Measurements from ENCODE around the gene RNF150. TPM values are rescaled to one million over a fixed set of nuclear protein-coding genes. Genes with fewer than 3 reads are reported as not detected.

RNF150 gene
- 10 to 100 TPM; 13.1 to 24.3 (median 15.7) TPM for total RNA-seq

DNA sequence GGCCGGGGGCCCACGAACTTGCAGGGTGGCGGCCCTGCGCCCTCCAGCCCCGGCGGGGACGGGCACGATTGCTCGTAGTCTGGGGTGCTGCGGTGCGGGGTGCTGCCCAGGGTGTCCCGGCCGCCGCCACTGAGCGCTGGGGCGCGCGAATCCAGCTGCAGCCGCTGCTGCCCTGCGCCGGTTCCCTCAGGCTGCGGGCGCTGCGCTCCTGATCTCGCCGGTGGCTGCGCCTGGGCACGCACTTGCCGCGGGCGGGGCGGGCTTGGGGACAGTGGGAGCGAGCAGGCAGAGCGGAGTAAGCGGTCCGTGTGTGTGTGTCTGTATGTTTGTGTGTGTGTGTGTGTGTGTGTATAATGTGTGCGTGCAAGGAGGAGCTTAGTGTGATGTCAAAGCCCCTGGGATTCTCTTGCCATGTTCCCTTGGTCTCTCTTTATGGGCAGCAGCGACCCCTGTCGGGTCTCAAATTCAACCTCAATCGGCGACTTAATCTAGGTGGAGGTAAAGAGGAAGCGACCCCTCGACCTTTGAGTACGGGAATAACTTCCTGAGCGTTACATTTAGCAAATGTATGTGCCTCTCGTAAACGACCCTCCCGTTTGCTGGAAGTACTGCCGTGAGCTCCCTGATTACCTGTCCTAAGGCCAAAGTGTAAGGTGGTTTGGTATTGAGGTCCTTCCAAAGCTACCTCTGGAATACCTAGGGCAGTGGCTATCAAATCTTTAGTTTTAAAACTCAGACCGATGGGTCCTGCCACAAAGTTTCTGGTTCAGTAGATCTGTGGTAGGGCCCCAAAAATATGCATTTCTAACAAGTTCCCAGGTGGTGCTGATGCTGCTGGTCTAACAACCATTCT, at the start of gene RNF150:
Gene RNF150 (minus strand): TSS at position 324 of the 853 bp plus-strand sequence.
- H3K9me3 ChIP-seq: no peaks in the 10 kb centered on the region
- 3 to 4% methylated on average over 14 to 50 of the region's 50 CpGs for WGBS, 2 donors
- no peaks in the 10 kb centered on the region for H3K36me3 ChIP-seq
- peak within 1 kb of the TSS; percentile 53 to 87 (median 67) for H3K27ac ChIP-seq
- H3K4me3 ChIP-seq: peak within 1 kb of the TSS; percentile 75 to 92 (median 80)
- peaks cover 0 to 30% (median 2%) of the 10 kb centered on the region in 4 donors for H3K4me1 ChIP-seq
- TF ChIP-seq EP300 (IDR thresholded peaks at IDR 0.05) (peak in 1 of 2 donors; percentile 66), POLR2A (IDR thresholded peaks at IDR 0.05) (peak; percentile 10 to 44)
- TF ChIP-seq, protein P1, sequence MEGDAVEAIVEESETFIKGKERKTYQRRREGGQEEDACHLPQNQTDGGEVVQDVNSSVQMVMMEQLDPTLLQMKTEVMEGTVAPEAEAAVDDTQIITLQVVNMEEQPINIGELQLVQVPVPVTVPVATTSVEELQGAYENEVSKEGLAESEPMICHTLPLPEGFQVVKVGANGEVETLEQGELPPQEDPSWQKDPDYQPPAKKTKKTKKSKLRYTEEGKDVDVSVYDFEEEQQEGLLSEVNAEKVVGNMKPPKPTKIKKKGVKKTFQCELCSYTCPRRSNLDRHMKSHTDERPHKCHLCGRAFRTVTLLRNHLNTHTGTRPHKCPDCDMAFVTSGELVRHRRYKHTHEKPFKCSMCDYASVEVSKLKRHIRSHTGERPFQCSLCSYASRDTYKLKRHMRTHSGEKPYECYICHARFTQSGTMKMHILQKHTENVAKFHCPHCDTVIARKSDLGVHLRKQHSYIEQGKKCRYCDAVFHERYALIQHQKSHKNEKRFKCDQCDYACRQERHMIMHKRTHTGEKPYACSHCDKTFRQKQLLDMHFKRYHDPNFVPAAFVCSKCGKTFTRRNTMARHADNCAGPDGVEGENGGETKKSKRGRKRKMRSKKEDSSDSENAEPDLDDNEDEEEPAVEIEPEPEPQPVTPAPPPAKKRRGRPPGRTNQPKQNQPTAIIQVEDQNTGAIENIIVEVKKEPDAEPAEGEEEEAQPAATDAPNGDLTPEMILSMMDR (IDR thresholded peaks at IDR 0.05): peak; percentile 49 to 88 (median 73)
- H3K27me3 ChIP-seq: no peaks in the 10 kb centered on the region
- DNase-seq (ENCODE audit: low spot score in 2 of 2): peak; percentile 50 to 85

DNA sequence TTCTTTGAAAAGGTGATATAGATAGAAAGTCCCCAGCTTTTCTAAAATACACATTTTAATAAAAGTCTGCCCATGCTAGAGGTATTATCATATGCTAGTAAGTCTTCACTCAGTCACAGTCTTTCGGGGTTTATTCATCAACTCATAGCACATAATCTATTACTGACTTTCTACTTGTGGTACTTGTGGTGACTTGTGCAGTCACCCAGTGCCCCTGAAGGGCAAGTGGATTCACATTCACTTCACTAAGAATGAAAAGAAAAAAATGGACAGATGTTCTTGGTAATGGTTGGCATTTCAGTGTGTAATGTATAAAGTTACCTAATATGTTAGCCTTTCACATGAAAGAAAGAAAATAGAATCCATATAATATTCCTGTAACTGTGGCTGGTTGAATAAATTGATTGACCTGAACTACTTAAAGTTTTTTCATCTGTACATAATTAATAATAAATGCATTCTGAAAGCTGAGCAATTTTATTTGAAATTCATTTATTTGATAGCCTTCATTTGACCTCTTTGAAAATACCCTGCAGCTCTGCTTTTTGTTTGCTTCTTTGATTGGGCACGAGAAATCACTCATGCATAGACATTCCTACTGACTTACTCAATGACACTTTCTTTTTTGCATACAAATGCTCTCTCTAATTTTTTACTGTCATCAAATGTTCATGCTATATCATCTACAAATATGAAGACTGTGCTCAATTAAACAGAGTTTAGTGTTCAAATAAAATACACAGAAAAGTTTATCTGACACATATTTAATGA, 47.9 kb upstream of the RNF150 start:
- no peak for DNase-seq (ENCODE audit: low spot score in 2 of 2)
- H3K4me1 ChIP-seq: no peaks in the 10 kb centered on the region
- H3K4me3 ChIP-seq: no peak overlapping the region
- TF ChIP-seq, protein P1 (IDR thresholded peaks at IDR 0.05): no peak
- TF ChIP-seq POLR2A (IDR thresholded peaks at IDR 0.05) (no peak), EP300 (IDR thresholded peaks at IDR 0.05) (no peak)
- H3K27ac ChIP-seq: no peak overlapping the region
- WGBS, 2 donors: 64 to 71% methylated on average over 2 of the region's 2 CpGs
- H3K9me3 ChIP-seq: no peaks in the 10 kb centered on the region
- no peaks in the 10 kb centered on the region for H3K36me3 ChIP-seq
- no peaks in the 10 kb centered on the region for H3K27me3 ChIP-seq

DNA sequence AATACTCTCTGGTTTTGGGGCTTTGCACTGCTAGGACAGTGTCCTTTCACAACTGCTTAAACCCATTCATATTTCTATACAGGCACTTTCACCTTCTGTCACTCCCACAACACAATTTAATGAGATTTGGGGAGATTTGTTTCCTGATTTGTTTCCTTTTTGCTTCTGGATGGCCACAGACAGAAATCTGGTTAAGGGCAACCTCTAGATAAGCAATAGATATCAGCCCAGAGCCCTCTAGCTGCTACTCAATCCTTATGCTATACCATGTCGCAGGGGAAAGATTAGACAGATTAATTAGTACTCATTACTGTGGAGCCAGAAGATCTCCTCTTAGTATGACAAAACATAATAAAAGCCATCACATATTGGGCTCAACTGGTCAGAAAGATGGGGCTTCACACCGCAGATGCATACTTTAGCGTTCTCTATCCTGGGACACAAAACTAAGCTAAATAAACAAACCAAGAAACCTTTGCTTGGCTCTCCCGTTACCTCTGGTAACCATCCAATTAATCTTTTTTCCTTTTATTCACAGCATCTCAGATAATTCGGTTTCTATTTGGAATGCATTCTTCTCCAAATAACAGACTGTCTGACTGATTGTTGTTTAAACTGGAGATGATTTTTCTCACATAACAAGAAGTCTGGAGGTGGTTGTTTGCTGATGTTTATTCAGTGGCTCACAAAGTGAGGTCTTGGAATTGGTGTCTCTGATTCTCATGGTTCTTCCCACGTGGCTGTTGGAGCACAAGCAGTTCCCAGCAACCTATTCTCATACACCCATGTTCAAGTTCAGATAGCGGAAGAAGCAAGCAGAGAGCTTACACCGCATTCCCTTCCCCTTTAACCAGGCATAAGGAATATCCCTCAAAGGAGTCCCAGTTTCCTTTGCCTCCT, 46.5 kb upstream of the RNF150 start:
- Histone ChIP-seq H3K9me3 (no peaks in the 10 kb centered on the region), H3K27me3 (no peaks in the 10 kb centered on the region), H3K4me3 (no peak overlapping the region), H3K27ac (no peak overlapping the region), H3K4me1 (no peaks in the 10 kb centered on the region), H3K36me3 (no peaks in the 10 kb centered on the region)
- 50 to 56% methylated on average over 8 of the region's 8 CpGs for WGBS, 2 donors
- no peak for DNase-seq (ENCODE audit: low spot score in 2 of 2)
- TF ChIP-seq, protein P1 (IDR thresholded peaks at IDR 0.05): no peak

DNA sequence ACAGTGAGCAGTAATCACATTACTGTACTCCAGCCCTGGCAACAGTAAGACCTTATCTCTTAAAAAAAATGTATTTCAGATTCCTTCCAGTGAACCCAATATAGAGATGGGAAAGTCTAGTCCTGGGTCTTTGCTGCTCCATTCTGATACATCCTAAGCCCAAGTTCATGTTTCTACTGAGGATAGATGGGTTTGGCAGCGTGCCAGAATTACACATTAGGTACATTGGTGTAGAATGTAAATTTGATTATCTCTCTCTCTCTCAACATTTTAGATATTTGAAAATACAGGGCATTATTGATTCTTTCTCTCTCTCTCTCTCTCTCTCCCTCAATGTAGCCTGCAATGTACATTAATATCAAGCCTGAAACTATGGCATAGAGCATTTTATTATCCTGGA, 43.9 kb upstream of the RNF150 start:
- WGBS, 2 donors: 55 to 57% methylated on average over 1 of the region's 1 CpG
- Histone ChIP-seq H3K27me3 (no peaks in the 10 kb centered on the region), H3K36me3 (no peaks in the 10 kb centered on the region), H3K9me3 (no peaks in the 10 kb centered on the region), H3K27ac (no peak overlapping the region), H3K4me1 (no peaks in the 10 kb centered on the region), H3K4me3 (no peak overlapping the region)
- DNase-seq (ENCODE audit: low spot score in 2 of 2): no peak
- TF ChIP-seq EP300 (IDR thresholded peaks at IDR 0.05) (no peak), POLR2A (IDR thresholded peaks at IDR 0.05) (no peak)
- TF ChIP-seq, protein P1 (IDR thresholded peaks at IDR 0.05): no peak

Data from tibial nerve (tissue), 4 donors.